Measurements from ENCODE around the gene GID4.

GRCh38 chr17:18056214-18056613 is 17.0 kb downstream of the GID4 start:
- TF ChIP-seq, protein P1, sequence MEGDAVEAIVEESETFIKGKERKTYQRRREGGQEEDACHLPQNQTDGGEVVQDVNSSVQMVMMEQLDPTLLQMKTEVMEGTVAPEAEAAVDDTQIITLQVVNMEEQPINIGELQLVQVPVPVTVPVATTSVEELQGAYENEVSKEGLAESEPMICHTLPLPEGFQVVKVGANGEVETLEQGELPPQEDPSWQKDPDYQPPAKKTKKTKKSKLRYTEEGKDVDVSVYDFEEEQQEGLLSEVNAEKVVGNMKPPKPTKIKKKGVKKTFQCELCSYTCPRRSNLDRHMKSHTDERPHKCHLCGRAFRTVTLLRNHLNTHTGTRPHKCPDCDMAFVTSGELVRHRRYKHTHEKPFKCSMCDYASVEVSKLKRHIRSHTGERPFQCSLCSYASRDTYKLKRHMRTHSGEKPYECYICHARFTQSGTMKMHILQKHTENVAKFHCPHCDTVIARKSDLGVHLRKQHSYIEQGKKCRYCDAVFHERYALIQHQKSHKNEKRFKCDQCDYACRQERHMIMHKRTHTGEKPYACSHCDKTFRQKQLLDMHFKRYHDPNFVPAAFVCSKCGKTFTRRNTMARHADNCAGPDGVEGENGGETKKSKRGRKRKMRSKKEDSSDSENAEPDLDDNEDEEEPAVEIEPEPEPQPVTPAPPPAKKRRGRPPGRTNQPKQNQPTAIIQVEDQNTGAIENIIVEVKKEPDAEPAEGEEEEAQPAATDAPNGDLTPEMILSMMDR (IDR thresholded peaks at IDR 0.05; ENCODE audit: low read depth, low read length, poor library complexity, severe bottlenecking): no peak
- no peak for TF ChIP-seq EZH2phosphoT487 (IDR thresholded peaks at IDR 0.05; ENCODE audit: borderline replicate concordance, low read length)
